Activated T-helper 1 cell treated with anti-CD3 and anti-CD28 coated beads, Interleukin-12 subunit alpha, Interleukin-12 subunit beta, Interleukin-2, Interleukin-4 antibody, amounts not matched to agents 30 ng/mL and 10 ng/mL and 1 ng/mL, durations not matched to agents 14 hours and 24 hours and 36 hours (primary cell): ENCODE results near the gene GOLGA8T. TPM values are rescaled to one million over a fixed set of nuclear protein-coding genes. Genes with fewer than 3 reads are reported as not detected.
"Not testable (repeated sequence)": the region's sequence is repeated elsewhere in the genome, so short reads cannot be mapped to it uniquely, and the experiment has no call there.

Source experiments
- DNase-seq: peaks from one replicate; pipeline ENCODE4 v3.0.0; 2021; ENCODE audit warnings: low spot score
- H3K27ac Mint-ChIP-seq: one replicate; pipeline ENCODE4 v1.8.0; 2021; ENCODE audit warnings: mild to moderate bottlenecking, mixed read lengths
- H3K27me3 Mint-ChIP-seq: one replicate; pipeline ENCODE4 v1.8.0; 2022; ENCODE audit warnings: mild to moderate bottlenecking, moderate library complexity, mixed read lengths; ENCODE audit not compliant: insufficient read depth
- H3K36me3 Mint-ChIP-seq: one replicate; pipeline ENCODE4 v1.8.0; 2021; ENCODE audit warnings: low read depth, mixed read lengths
- H3K4me1 Mint-ChIP-seq: one replicate; pipeline ENCODE4 v1.8.0; 2021; ENCODE audit warnings: low read depth, mixed read lengths
- H3K4me3 Mint-ChIP-seq: one replicate; pipeline ENCODE4 v1.8.0; 2021; ENCODE audit warnings: mild to moderate bottlenecking, moderate library complexity, mixed read lengths
- H3K9me3 Mint-ChIP-seq: one replicate; pipeline ENCODE4 v1.8.0; 2021; ENCODE audit warnings: mixed read lengths
- intact Hi-C: fragments of 100-400 bp; cut with micrococcal nuclease; formaldehyde crosslinking; loops from one replicate; pipeline ENCODE4 v1.15.1; 2024
- total RNA-seq: library from RNA; stranded (reverse); gene quantifications from 2 replicates; pipeline ENCODE4 v1.2.3, GENCODE V29; 2022

The GOLGA8T gene, protein sequence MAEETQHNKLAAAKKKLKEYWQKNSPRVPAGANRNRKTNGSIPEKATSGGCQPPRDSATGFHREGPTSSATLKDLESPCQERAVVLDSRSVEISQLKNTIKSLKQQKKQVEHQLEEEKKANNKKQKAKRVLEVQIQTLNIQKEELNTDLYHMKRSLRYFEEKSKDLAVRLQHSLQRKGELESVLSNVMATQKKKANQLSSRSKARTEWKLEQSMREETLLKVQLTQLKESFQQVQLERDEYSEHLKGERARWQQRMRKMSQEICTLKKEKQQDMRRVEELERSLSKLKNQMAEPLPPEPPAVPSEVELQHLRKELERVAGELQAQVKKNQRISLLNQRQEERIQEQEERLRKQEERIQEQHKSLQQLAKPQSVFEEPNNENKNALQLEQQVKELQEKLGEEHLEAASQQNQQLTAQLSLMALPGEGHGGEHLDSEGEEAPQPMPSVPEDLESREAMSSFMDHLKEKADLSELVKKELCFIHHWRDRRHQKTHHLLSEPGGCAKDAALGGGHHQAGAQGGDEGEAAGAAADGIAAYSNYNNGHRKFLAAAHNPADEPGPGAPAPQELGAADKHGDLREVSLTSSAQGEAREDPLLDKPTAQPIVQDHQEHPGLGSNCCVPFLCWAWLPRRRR
- 0.22 TPM in 1 of 2 replicates, not detected in the other for total RNA-seq

DNA sequence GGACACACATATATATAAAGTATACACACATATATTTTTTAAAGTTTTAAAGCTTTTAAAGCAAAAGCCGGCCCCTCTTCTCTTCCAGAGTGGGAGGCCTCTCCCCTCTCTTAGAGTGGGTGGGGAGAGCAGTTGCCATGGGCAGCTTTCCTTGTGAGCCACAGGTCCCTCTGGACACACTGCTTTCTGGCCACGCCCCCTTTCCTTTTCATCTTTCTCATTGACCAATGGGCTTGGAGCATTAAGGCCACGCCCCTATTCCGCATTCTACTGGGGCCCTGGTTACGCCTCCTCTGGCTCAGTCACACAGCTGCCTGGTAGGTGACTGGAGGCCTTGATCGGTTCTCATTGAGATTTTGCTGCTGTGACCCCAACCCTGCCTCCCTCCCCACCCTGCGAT is at the start of gene GOLGA8T:
TSS of gene GOLGA8T (plus strand) at position 301 of the 400 bp plus-strand sequence. CDS start at position 399, 98 bp downstream.
- intact Hi-C loops, H3K4me1 Mint-ChIP-seq, DNase-seq, H3K36me3 Mint-ChIP-seq, H3K9me3 Mint-ChIP-seq, H3K27ac Mint-ChIP-seq, H3K27me3 Mint-ChIP-seq, H3K4me3 Mint-ChIP-seq: not testable (repeated sequence)

DNA sequence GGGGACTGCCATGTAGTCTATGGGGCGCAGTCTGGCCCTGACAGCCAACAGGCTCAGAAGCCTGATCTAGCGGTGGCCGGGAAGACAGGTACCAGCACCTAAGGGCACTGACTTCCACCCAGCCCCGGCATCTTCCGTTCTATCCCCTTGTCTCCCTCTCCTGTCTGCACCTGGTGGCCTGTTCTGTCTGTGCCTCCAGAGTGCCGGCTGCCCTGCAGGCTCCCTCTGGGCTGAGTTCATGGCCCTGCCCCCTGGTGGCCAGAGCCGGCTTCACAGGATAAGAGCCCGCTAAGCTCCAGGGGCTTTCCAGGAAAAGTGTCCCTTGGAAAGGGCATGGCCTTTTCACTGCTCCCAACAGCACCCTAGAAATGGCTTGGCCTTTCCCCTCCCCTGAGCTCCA is 37.0 kb upstream of the GOLGA8T start:
- H3K9me3 Mint-ChIP-seq, H3K4me1 Mint-ChIP-seq, intact Hi-C loops, H3K4me3 Mint-ChIP-seq, H3K36me3 Mint-ChIP-seq, DNase-seq, H3K27me3 Mint-ChIP-seq, H3K27ac Mint-ChIP-seq: not testable (repeated sequence)

DNA sequence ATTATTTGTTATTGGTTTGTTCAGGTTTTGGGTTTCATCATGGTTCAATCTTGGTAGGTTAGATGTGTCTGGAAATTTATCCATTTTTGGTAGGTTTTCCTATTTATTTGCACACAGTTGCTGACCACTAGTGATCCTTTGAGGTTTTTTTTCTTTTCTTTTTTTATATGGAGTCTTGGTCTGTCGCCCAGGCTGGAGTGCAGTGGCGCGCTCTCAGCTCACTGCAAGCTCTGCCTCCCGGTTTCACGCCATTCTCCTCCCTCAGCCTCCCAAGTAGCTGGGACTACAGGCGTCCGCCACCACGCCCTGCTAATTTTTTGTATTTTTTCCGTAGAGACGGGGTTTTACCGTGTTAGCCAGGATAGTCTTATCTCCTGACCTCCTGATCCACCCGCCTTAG is 32.0 kb upstream of the GOLGA8T start:
- H3K9me3 Mint-ChIP-seq, H3K36me3 Mint-ChIP-seq, H3K27ac Mint-ChIP-seq, DNase-seq, H3K4me3 Mint-ChIP-seq, intact Hi-C loops, H3K4me1 Mint-ChIP-seq, H3K27me3 Mint-ChIP-seq: not testable (repeated sequence)

DNA sequence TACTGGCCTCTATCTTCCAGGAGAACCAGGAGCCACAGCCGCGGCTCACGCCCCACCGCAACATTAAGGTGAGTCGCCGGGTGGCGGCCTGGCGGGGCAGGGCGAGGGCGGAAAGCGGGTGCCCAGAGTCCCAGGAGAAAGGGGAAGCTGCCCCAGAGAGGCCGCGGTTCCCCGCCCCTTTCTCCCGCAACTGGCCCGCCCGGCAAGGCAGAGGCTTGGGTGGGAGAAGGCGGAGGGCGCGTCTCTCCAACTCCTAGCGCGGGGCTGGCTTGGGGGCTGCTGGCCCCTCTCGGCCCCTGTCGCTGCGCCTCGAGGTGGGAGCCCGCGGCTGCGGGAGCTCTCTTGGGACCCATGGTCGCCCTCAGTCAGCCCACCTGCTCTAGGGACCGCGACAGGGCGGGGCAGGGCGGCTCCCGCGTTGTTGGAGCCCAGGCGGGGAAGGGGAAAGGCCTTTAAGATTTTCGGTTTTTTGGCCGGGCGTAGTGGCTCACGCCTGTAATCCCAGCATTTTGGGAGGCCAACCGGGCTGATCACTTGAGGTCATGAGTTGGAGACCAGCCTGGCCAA is 30.8 kb upstream of the GOLGA8T start:
- not testable (repeated sequence) for DNase-seq

DNA sequence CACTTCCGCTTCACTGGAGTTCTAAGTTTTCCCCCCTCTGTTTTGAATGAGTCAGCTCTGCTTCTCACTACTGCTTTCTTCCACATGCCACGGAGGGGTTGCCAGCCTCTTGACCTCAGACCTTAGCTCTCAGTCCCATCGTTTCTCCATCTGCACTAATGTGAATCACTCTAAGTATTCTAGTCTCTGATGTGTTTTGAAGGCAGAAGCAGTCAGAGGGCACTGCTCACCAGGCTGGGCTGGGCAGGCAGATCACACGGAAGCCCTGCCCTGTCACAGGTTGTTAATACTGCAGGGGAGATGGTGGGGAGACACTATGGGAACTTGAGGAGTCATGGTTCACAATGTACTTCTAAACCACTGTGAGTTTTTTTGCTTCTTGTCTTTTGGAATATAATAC is 24.3 kb upstream of the GOLGA8T start:
- H3K27ac Mint-ChIP-seq, H3K9me3 Mint-ChIP-seq, H3K4me1 Mint-ChIP-seq, H3K4me3 Mint-ChIP-seq, intact Hi-C loops, H3K36me3 Mint-ChIP-seq, DNase-seq, H3K27me3 Mint-ChIP-seq: not testable (repeated sequence)

More for the DNA sequence above, 30.8 kb upstream of the GOLGA8T start:
- H3K27me3 Mint-ChIP-seq, H3K4me1 Mint-ChIP-seq, H3K4me3 Mint-ChIP-seq, H3K36me3 Mint-ChIP-seq, H3K27ac Mint-ChIP-seq, H3K9me3 Mint-ChIP-seq, intact Hi-C loops: not testable (repeated sequence)

DNA sequence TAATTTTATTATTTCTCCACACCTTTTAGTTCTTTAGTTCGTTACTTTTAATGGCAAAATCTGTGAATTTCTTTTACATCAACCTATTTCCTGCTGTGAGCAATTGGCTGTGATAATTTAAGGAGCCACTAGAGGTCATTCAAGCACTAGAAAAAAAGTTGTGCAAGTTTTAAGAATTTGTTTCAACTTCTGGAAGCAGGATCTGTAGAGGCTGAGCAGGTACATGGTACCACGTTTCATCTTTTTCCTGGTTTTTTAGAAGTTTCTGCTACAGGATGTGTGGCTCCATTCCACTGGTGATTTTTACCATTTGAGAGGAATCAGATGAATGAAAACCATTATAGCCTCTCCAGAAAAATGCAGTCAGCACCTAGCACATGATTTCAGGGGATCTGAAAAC is 4.8 kb upstream of the GOLGA8T start:
- H3K27ac Mint-ChIP-seq, DNase-seq, H3K27me3 Mint-ChIP-seq, intact Hi-C loops, H3K36me3 Mint-ChIP-seq, H3K9me3 Mint-ChIP-seq, H3K4me3 Mint-ChIP-seq, H3K4me1 Mint-ChIP-seq: not testable (repeated sequence)

DNA sequence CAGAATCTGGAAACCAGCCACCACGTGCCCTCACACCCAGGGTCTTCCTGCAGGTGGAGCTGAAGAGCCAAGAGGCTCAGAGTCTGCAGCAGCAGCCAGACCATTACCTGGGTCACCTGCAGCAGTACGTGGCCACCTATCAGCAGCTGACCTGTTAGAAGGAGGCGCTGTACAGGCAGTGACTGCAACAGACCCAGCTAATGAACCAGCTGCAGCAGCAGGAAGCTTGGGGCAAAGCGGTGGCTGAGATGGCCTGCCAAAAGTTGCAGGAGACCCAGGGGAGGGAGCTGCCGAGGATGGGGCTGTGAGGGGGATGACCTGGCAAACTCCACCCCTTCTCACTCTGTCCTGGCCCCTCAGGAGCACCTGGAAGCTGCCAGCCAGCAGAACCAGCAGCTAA is 8.4 kb downstream of the GOLGA8T start:
- intact Hi-C loops, H3K9me3 Mint-ChIP-seq, H3K4me1 Mint-ChIP-seq, H3K27ac Mint-ChIP-seq, H3K27me3 Mint-ChIP-seq, DNase-seq, H3K4me3 Mint-ChIP-seq, H3K36me3 Mint-ChIP-seq: not testable (repeated sequence)

DNA sequence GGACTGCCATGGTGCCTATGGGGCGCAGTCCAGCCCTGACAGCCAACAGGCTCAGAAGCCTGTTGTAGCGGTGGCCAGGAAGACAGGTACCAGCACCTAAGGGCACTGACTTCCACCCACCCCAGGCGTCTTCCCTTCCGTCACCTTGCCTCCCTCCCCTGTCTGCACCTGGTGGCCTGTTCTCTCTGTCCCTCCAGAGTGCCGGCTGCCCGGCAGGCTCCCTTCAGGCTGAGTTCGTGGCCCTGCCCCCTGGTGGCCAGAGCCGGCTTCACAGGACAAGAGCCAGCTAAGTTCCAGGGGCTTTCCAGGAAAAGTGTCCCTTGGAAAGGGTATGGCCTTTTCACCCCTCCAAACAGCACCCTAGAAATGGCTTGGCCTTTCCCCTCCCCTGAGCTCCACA is 15.0 kb downstream of the GOLGA8T start:
- H3K4me3 Mint-ChIP-seq, intact Hi-C loops, H3K27ac Mint-ChIP-seq, H3K36me3 Mint-ChIP-seq, H3K9me3 Mint-ChIP-seq, DNase-seq, H3K27me3 Mint-ChIP-seq, H3K4me1 Mint-ChIP-seq: not testable (repeated sequence)

DNA sequence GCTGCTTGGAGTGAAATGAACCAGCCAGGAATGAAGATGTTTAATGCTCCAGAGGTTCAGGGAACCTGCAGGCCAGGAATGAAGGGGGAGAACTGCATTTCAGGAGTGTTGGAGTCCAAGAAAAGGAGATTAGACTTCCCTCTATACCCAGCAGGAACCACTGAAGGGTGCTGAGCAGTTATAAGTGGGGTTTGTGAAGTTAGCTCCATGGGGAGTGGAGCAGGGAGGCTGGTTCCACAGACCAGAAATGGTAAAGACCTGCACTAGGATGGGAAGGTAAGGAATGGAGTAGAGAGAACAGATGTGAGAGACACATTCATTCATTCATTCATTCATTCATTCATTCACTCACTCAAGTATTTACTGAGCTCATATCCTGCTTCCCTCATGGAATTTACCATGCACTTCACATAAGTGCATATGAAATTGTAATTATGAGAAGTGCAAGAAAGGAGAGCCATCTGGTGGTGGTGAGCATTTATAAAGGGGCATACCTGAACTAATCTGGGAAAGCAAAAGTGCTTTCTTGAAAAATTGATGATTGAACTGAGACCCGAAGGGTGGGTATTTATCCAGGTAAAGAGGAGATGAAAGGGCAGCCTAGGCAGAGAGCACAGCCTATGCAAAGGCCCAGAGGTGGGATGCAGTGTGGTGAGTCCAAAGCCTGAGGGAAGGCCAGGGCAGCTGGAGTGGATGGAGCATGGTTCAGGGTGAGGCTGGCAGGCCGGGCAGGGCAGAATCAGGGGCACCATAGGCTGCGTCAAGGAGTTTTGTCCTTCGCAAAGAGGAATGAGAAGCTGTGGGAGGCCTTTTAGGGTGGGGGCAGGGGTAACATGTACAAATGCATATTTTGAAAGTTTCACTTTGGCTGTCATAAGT is 27.9 kb downstream of the GOLGA8T start:
- H3K4me1 Mint-ChIP-seq, H3K36me3 Mint-ChIP-seq, intact Hi-C loops, H3K9me3 Mint-ChIP-seq, H3K27me3 Mint-ChIP-seq, DNase-seq, H3K4me3 Mint-ChIP-seq, H3K27ac Mint-ChIP-seq: not testable (repeated sequence)

DNA sequence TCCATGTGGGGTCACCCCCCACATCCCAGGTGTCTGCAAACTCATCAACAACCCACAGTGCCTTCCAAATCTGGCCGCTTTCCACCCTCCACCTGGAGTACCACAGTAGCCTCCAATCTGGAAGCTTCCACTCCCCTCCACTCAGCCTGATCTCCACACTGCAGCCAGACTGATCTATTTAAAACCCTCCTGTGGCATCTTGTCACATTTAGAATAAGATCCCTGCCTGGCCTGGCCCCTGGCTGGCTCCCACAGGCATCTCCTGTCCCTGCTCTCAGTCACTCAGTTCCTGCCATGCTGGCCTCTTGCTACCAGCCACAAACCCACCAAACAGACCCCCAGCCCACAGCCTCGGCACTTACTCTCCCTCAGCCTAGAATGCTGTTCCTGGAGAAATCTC is 28.9 kb downstream of the GOLGA8T start:
- H3K36me3 Mint-ChIP-seq, H3K27ac Mint-ChIP-seq, H3K9me3 Mint-ChIP-seq, intact Hi-C loops, H3K4me1 Mint-ChIP-seq, DNase-seq, H3K27me3 Mint-ChIP-seq, H3K4me3 Mint-ChIP-seq: not testable (repeated sequence)

DNA sequence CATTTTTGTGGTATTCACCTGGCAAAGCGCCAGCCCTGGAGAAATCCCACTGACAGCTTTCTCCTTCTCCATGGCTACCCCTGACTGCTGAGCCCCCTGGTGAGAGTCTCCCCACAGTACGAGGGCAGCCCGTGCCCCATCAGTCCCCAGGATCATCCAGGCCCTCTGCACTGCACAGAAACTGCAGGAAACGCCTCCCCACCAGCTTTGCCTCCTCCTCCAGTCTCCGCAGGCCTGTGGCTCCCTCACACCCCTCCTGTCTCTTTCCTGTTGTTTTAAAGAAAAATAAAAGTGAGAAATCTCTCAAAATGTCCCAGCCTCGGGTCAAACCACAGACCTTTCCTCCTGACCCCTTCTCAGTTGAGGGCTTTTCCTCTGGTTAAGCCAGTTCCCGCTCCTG is 29.4 kb downstream of the GOLGA8T start:
- H3K9me3 Mint-ChIP-seq, H3K27me3 Mint-ChIP-seq, H3K4me3 Mint-ChIP-seq, H3K27ac Mint-ChIP-seq, H3K36me3 Mint-ChIP-seq, DNase-seq, H3K4me1 Mint-ChIP-seq, intact Hi-C loops: not testable (repeated sequence)

DNA sequence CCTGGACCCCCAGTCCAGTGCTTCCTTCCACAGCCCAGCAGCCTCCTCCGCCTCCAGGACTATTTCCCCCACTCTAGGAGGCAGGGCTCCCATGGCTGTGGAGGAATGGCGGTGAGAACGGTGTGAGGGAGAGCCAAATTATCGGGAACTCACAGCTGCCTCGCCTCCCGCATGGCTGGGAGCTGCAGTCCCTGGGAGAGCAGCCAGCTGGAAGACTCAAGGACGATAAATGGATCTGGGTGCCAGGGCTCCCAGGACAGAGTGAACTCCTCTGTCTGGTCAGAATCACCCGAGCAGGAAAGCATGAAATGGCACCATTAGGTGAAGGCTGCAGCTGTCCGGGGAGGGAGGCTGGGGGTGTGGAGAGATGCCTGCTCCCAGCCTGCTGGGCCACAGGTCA is 32.6 kb downstream of the GOLGA8T start:
- intact Hi-C loops, H3K4me1 Mint-ChIP-seq: not testable (repeated sequence)

DNA sequence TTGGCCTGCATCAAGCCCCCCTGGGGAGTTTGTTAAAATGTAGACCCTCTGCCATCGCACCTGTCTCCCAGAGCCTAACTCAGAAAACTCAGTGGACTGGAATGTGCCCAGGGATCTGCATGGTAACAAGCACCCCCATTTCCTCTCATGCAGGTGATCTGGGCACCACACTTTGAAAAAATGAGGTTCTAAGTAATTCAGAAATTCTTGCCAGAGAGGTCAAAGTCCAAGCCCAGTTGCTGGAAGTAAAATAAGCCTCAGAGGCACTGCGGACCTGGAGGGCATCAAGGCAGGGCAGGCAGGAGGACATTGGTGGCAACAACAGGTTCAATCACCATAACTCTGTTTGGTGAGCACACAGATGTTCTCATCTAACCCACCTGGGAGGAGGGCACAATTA is 33.0 kb downstream of the GOLGA8T start:
- H3K4me3 Mint-ChIP-seq, H3K27me3 Mint-ChIP-seq, DNase-seq, intact Hi-C loops, H3K36me3 Mint-ChIP-seq, H3K9me3 Mint-ChIP-seq, H3K27ac Mint-ChIP-seq, H3K4me1 Mint-ChIP-seq: not testable (repeated sequence)

More for the DNA sequence above, 32.6 kb downstream of the GOLGA8T start:
- H3K27me3 Mint-ChIP-seq, H3K36me3 Mint-ChIP-seq, H3K9me3 Mint-ChIP-seq, H3K4me3 Mint-ChIP-seq, DNase-seq, H3K27ac Mint-ChIP-seq: not testable (repeated sequence)
